Psoas muscle (tissue), 8 donors: ENCODE data around the gene MAT2A. TPM values are rescaled to one million over a fixed set of nuclear protein-coding genes. Genes with fewer than 3 reads are reported as not detected.
"Not testable (repeated sequence)": the region's sequence is repeated elsewhere in the genome, so short reads cannot be mapped to it uniquely, and the experiment has no call there.

Source experiments
- ATAC-seq, 4 donors: fragments of 200-7000 bp; cut with Tn5 transposase; one replicate each; pipeline ENCODE4 v1.9.1; 2020; ENCODE audit warnings: moderate library complexity in 3 of 4, mild to moderate bottlenecking in 2 of 4
- DNase-seq, 2 donors: peaks; one replicate each; pipeline ENCODE4 v3.0.0-alpha.2; 2020
- H3K27ac ChIP-seq: fragments of 200-600 bp; one replicate; pipeline ENCODE4 v1.8.0; 2022
- H3K27me3 ChIP-seq, 3 donors: fragments of 200-600 bp in 1 of 3; one replicate each; pipeline versions ENCODE4 v1.6.1 to v1.8.0; 2013 to 2022; ENCODE audit warnings: low read length in 2 of 3, mild to moderate bottlenecking in 2 of 3, moderate library complexity in 1 of 3; ENCODE audit not compliant: insufficient read depth in 3 of 3
- H3K36me3 ChIP-seq, 2 donors: fragments of 200-600 bp in 1 of 2; one replicate each; pipeline versions ENCODE4 v1.6.1 to v1.8.0; 2013 to 2022; ENCODE audit warnings: low read depth in 1 of 2, mild to moderate bottlenecking in 1 of 2, moderate library complexity in 1 of 2; ENCODE audit not compliant: insufficient read depth in 1 of 2
- H3K4me1 ChIP-seq: fragments of 200-600 bp; one replicate; pipeline ENCODE4 v1.8.0; 2022
- H3K4me3 ChIP-seq: fragments of 200-600 bp; one replicate; pipeline ENCODE4 v1.8.0; 2022; ENCODE audit warnings: mild to moderate bottlenecking
- H3K9me3 ChIP-seq: fragments of 200-600 bp; one replicate; pipeline ENCODE4 v1.8.0; 2022
- CTCF ChIP-seq: fragments of 200-600 bp; IDR thresholded peaks from one replicate; pipeline ENCODE4 v1.8.0; 2022; ENCODE audit warnings: antibody characterized with exemption
- WGBS, 3 donors: extraction: QIAGEN DNeasy Blood & Tissue Kit; methylation state at CpG; one replicate each; pipeline versions ENCODE4 v1.1.6 to v1.1.7; 2013; 5-methylcytosine and 5-hydroxymethylcytosine counted together
- intact Hi-C, 2 donors: fragments of 100-400 bp; cut with DNase I; formaldehyde crosslinking; loops; one replicate each; pipeline versions ENCODE4 v1.11.0 to v1.14.2; 2022
- polyA plus RNA-seq, 3 donors: library from polyadenylated mRNA; stranded (reverse); fragments of 200-250 nt; gene quantifications; one replicate each; pipeline ENCODE4 v1.2.3, GENCODE V29; 2013
- total RNA-seq, 4 donors: library from RNA; stranded (reverse); fragmentation: NEBNext Ultra II Directional in 2 of 4; extraction: Animal tissue kit (Norgen Biotek cat#: 25700) in 2 of 4; gene quantifications; one replicate each; pipeline versions ENCODE4 v1.2.1 to v1.2.4, GENCODE V29; 2021 to 2023
- donor health status: healthy with polysubstance abuse.
- donor health status: DM: no; HTN: no; CAD: no; lungs with moderate emphysema.
- donor health status: Bipolar disorder and iron deficiency.
- donor health status: healthy.
- donor health status: DM: yes; HTN: yes; CAD: no.
- donor health status: DM: no; HTN: no; CAD: no.
- donor health status: DM: no; HTN: no; CAD: no.
- donor health status: DM: yes; HTN: yes; CAD: no.

The MAT2A gene
- total and polyA plus RNA-seq, 7 donors = 55.9 to 356 (median 178) TPM

GRCh38 chr2:85591563-85591962, 52.6 kb downstream of the MAT2A start:
- Histone ChIP-seq H3K4me3 (no peak overlapping the region), H3K27ac (peak overlapping the region; percentile 89), H3K9me3 (no peaks in the 10 kb centered on the region), H3K4me1 (peaks cover 69% of the 10 kb centered on the region), H3K27me3 (no peaks in the 10 kb centered on the region), H3K36me3 (peaks cover 0 to 6% of the 10 kb centered on the region in 2 donors)
- DNase-seq = peak in 1 of 2 donors; percentile 62
- intact Hi-C loops = no loop called here
- 49 to 60% (median 53%) methylated on average over 12 of the region's 12 CpGs for WGBS, 3 donors
- no peak for ATAC-seq
- no peak for TF ChIP-seq CTCF

- H3K27me3 ChIP-seq, intact Hi-C loops, H3K4me3 ChIP-seq, ATAC-seq, H3K27ac ChIP-seq, H3K9me3 ChIP-seq: not testable (repeated sequence)
- Histone ChIP-seq H3K4me1 (peaks cover 69% of the 10 kb centered on the region), H3K36me3 (peaks cover 3 to 13% of the 10 kb centered on the region in 2 donors)
- 88 to 92% (median 91%) methylated on average over 9 of the region's 9 CpGs for WGBS, 3 donors
- peak in 1 of 2 donors; percentile 25 for DNase-seq
These were observed 53.3 kb downstream of the MAT2A start for GRCh38 chr2:85592299-85592698.

- Histone ChIP-seq H3K4me3 (no peak overlapping the region), H3K36me3 (peaks cover 3 to 21% of the 10 kb centered on the region in 2 donors), H3K9me3 (no peaks in the 10 kb centered on the region), H3K4me1 (peaks cover 64% of the 10 kb centered on the region), H3K27ac (no peak overlapping the region), H3K27me3 (no peaks in the 10 kb centered on the region)
- intact Hi-C loops = no loop called here
- DNase-seq (peak in 1 of 2 donors; percentile 49), ATAC-seq (no peak)
- no peak for TF ChIP-seq CTCF
- WGBS, 3 donors = 42 to 61% (median 53%) methylated on average over 3 of the region's 3 CpGs
These were observed 54.1 kb downstream of the MAT2A start for GRCh38 chr2:85593023-85593422.

Other genes starting within 250 kb of the MAT2A start
- gene TGOLN2, start 211.2 kb upstream of the MAT2A start, total RNA-seq = 10 to 100 TPM; 35.0 to 43.0 (median 36.9) TPM
- 10 to 100 TPM; 14.3 to 51.7 (median 21.9) TPM for gene TGOLN2, start 211.2 kb upstream of the MAT2A start, polyA plus RNA-seq
- 100 to 1,000 TPM in 1 of 4 donors, 10 to 100 TPM in 3; 28.3 to 115 (median 63.3) TPM for gene RETSAT, start 184.6 kb upstream of the MAT2A start, total RNA-seq
- gene RETSAT, start 184.6 kb upstream of the MAT2A start, polyA plus RNA-seq = 10 to 100 TPM; 36.9 to 74.3 (median 45.6) TPM
- 10 to 100 TPM; 16.0 to 19.2 (median 17.6) TPM for gene ELMOD3, start 184.4 kb upstream of the MAT2A start, total RNA-seq
- gene ELMOD3, start 184.4 kb upstream of the MAT2A start, polyA plus RNA-seq = 10 to 100 TPM; 17.2 to 33.2 (median 20.4) TPM
- gene CAPG, start 128.8 kb upstream of the MAT2A start, total RNA-seq = 10 to 100 TPM in 1 of 4 donors, 1 to 10 TPM in 3; 4.2 to 11.1 (median 8.6) TPM
- 10 to 100 TPM in 1 of 3 donors, 1 to 10 TPM in 2; 2.8 to 10.2 (median 6.6) TPM for gene CAPG, start 128.8 kb upstream of the MAT2A start, polyA plus RNA-seq
- 1 to 10 TPM in 1 of 4 donors, under 1 TPM in 2, not detected in 1; 0.48 to 1.4 (median 0.62) TPM for gene SH2D6, start 120.5 kb upstream of the MAT2A start, total RNA-seq
- gene SH2D6, start 120.5 kb upstream of the MAT2A start, polyA plus RNA-seq = 1 to 10 TPM in 1 of 3 donors, under 1 TPM in 2; 0.25 to 1.1 (median 0.77) TPM
- gene GGCX, start 22.3 kb downstream of the MAT2A start, total RNA-seq = 10 to 100 TPM; 20.1 to 25.3 (median 22.1) TPM
- 10 to 100 TPM; 19.0 to 35.6 (median 30.7) TPM for gene GGCX, start 22.3 kb downstream of the MAT2A start, polyA plus RNA-seq
- gene VAMP8, start 38.4 kb downstream of the MAT2A start, total RNA-seq = 10 to 100 TPM; 11.7 to 15.7 (median 12.4) TPM
- 10 to 100 TPM; 16.6 to 25.4 (median 23.2) TPM for gene VAMP8, start 38.4 kb downstream of the MAT2A start, polyA plus RNA-seq
- gene VAMP5, start 45.3 kb downstream of the MAT2A start, total RNA-seq = 10 to 100 TPM; 58.1 to 95.0 (median 83.2) TPM
- gene VAMP5, start 45.3 kb downstream of the MAT2A start, polyA plus RNA-seq = 100 to 1,000 TPM; 106 to 149 (median 128) TPM
- 100 to 1,000 TPM in 1 of 4 donors, 10 to 100 TPM in 3; 84.7 to 107 (median 90.0) TPM for gene RNF181, start 56.6 kb downstream of the MAT2A start, total RNA-seq
- gene RNF181, start 56.6 kb downstream of the MAT2A start, polyA plus RNA-seq = 100 to 1,000 TPM; 156 to 212 (median 184) TPM
- 10 to 100 TPM; 20.1 to 54.3 (median 30.9) TPM for gene TMEM150A, start 63.5 kb downstream of the MAT2A start, total RNA-seq
- gene TMEM150A, start 63.5 kb downstream of the MAT2A start, polyA plus RNA-seq = 10 to 100 TPM; 17.4 to 82.6 (median 40.3) TPM
- 10 to 100 TPM; 43.4 to 61.9 (median 47.5) TPM for gene C2orf68, start 72.9 kb downstream of the MAT2A start, total RNA-seq
- gene C2orf68, start 72.9 kb downstream of the MAT2A start, polyA plus RNA-seq = 10 to 100 TPM; 26.9 to 76.0 (median 43.8) TPM
- 10 to 100 TPM; 39.0 to 61.8 (median 45.6) TPM for gene USP39, start 77.0 kb downstream of the MAT2A start, total RNA-seq
- gene USP39, start 77.0 kb downstream of the MAT2A start, polyA plus RNA-seq = 100 to 1,000 TPM in 1 of 3 donors, 10 to 100 TPM in 2; 53.7 to 104 (median 58.3) TPM
- gene SFTPB, start 129.0 kb downstream of the MAT2A start, total RNA-seq = 1 to 10 TPM in 2 of 4 donors, under 1 TPM in 2; 0.25 to 1.1 (median 0.96) TPM
- 1 to 10 TPM in 1 of 3 donors, under 1 TPM in 2; 0.04 to 1.5 (median 0.98) TPM for gene SFTPB, start 129.0 kb downstream of the MAT2A start, polyA plus RNA-seq
- gene GNLY, start 155.2 kb downstream of the MAT2A start, total RNA-seq = 10 to 100 TPM in 1 of 4 donors, 1 to 10 TPM in 2, under 1 TPM in 1; 0.58 to 20.0 (median 5.8) TPM
- 10 to 100 TPM in 2 of 3 donors, 1 to 10 TPM in 1; 4.9 to 31.6 (median 23.4) TPM for gene GNLY, start 155.2 kb downstream of the MAT2A start, polyA plus RNA-seq
- 10 to 100 TPM; 22.0 to 82.1 (median 57.3) TPM for gene ATOH8, start 214.8 kb downstream of the MAT2A start, total RNA-seq
- gene ATOH8, start 214.8 kb downstream of the MAT2A start, polyA plus RNA-seq = 10 to 100 TPM; 48.7 to 77.2 (median 59.4) TPM